22Rv1 (cell line): ENCODE results near the gene CDC25C.

Experiments
- CTCF ChIP-seq: fragments of 450-650 bp; IDR thresholded peaks from 2 replicates; pipeline ENCODE4 v1.5.1; 2017; ENCODE audit warnings: mild to moderate bottlenecking
- ZFX ChIP-seq: fragments of 450-650 bp; IDR thresholded peaks from 2 replicates; pipeline ENCODE4 v1.6.1; 2017; ENCODE audit warnings: antibody characterized with exemption, borderline replicate concordance

DNA sequence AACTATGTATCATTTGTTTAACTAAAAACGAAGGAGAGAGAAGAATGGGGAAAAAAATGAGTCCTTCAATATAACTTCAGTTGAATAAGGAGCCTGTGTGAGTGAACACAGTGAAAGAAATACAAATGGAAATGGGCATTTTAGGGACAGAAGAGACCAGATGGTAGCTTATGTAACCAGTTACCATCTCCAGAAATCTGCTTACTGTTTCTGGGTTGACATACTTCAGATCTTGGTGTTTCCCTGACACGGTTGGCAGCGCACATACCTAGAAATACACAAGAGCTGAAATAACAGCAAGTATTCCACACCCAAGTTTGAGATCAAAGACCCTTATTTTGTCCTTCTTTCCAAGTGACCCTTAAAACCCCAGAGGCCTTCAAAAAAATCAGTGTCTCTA is 42.3 kb downstream of the CDC25C start:
- no peak for TF ChIP-seq CTCF
- no peak for TF ChIP-seq ZFX
